DOHH2 (cell line): ENCODE measurements around the gene CDH26.

Experiments
- H3F3A ChIP-seq: fragments of 200-600 bp; sonication (generic), shearing (Covaris generic); 2 replicates; pipeline ENCODE4 v1.6.0; 2016; ENCODE audit warnings: antibody characterized with exemption, mild to moderate bottlenecking; ENCODE audit not compliant: control insufficient read depth, insufficient read depth
- H3K27ac ChIP-seq: fragments of 200-600 bp; sonication (generic); 2 replicates; pipeline ENCODE4 v1.5.1; 2014; ENCODE audit warnings: low read depth, mild to moderate bottlenecking, low read length, moderate library complexity
- H3K27me3 ChIP-seq: fragments of 200-600 bp; sonication (generic); 2 replicates; pipeline ENCODE4 v1.6.1; 2014; ENCODE audit warnings: mild to moderate bottlenecking, low read length, mixed read lengths; ENCODE audit not compliant: control insufficient read depth
- H3K36me3 ChIP-seq: fragments of 200-600 bp; sonication (generic); 2 replicates; pipeline ENCODE4 v1.6.1; 2014; ENCODE audit warnings: mild to moderate bottlenecking, low read length, moderate library complexity, mixed read lengths; ENCODE audit not compliant: control insufficient read depth
- H3K4me1 ChIP-seq: fragments of 200-600 bp; sonication (generic); 2 replicates; pipeline ENCODE4 v1.6.1; 2014; ENCODE audit warnings: mild to moderate bottlenecking, low read length, mixed read lengths; ENCODE audit not compliant: control insufficient read depth
- H3K4me2 ChIP-seq: fragments of 200-600 bp; sonication (generic); 2 replicates; pipeline ENCODE4 v1.6.0; 2014; ENCODE audit warnings: mild to moderate bottlenecking, low read length, moderate library complexity
- H3K4me3 ChIP-seq: fragments of 200-600 bp; sonication (generic); 2 replicates; pipeline ENCODE4 v1.5.1; 2014; ENCODE audit warnings: mild to moderate bottlenecking, low read length, mixed read lengths
- H3K79me2 ChIP-seq: fragments of 200-600 bp; sonication (generic); 2 replicates; pipeline ENCODE4 v1.6.1; 2014; ENCODE audit warnings: mild to moderate bottlenecking, low read length, mixed read lengths; ENCODE audit not compliant: control insufficient read depth
- H3K9me2 ChIP-seq: fragments of 200-600 bp; sonication (generic); replicated peaks from 2 replicates; pipeline ENCODE4 v1.6.1; 2014; ENCODE audit warnings: mild to moderate bottlenecking, low read length, mixed read lengths; ENCODE audit not compliant: control insufficient read depth
- H3K9me3 ChIP-seq: fragments of 200-600 bp; sonication (generic); 2 replicates; pipeline ENCODE4 v1.6.1; 2014; ENCODE audit warnings: antibody characterized with exemption, low read length, mixed read lengths; ENCODE audit not compliant: control insufficient read depth, insufficient read depth
- H4K20me1 ChIP-seq: fragments of 200-600 bp; sonication (generic); 2 replicates; pipeline ENCODE4 v1.6.0; 2014; ENCODE audit warnings: low read depth, mild to moderate bottlenecking, antibody characterized with exemption, low read length, moderate library complexity; ENCODE audit not compliant: control insufficient read depth, insufficient read depth
- EZH2phosphoT487 ChIP-seq: fragments of 200-600 bp; sonication (generic); IDR thresholded peaks from 2 replicates; pipeline ENCODE4 v1.6.1; 2017; ENCODE audit warnings: borderline replicate concordance, mild to moderate bottlenecking, antibody characterized with exemption, low read length, moderate library complexity, mixed read lengths
- TF ChIP-seq, protein P1 (sequence below): fragments of 200-600 bp; sonication (generic); IDR thresholded peaks from one replicate; pipeline ENCODE4 v1.5.1; 2014; ENCODE audit warnings: antibody characterized with exemption, mild to moderate bottlenecking, low read depth, low read length; ENCODE audit not compliant: poor library complexity, severe bottlenecking

The CDH26 gene

GRCh38 chr20:59958626-59959025 is 403 bp downstream of the CDH26 start:
- H3K36me3 ChIP-seq, result no peaks in the 10 kb centered on the region
- no peaks in the 10 kb centered on the region for H3K79me2 ChIP-seq
- H4K20me1 ChIP-seq, result no peaks in the 10 kb centered on the region
- H3K9me3 ChIP-seq, result no peaks in the 10 kb centered on the region
- H3F3A ChIP-seq, result no peaks in the 10 kb centered on the region
- H3K27ac ChIP-seq, result no peak overlapping the region
- H3K9me2 ChIP-seq, result no peaks in the 10 kb centered on the region
- 0 out of 2 replicates have a peak, but pooled peaks cover 5% of the 10 kb centered on the region for H3K27me3 ChIP-seq
- H3K4me3 ChIP-seq, result no peak overlapping the region
- no peaks in the 10 kb centered on the region for H3K4me1 ChIP-seq
- H3K4me2 ChIP-seq, result no peak overlapping the region
- TF ChIP-seq EZH2phosphoT487, result no peak
- TF ChIP-seq, protein P1, sequence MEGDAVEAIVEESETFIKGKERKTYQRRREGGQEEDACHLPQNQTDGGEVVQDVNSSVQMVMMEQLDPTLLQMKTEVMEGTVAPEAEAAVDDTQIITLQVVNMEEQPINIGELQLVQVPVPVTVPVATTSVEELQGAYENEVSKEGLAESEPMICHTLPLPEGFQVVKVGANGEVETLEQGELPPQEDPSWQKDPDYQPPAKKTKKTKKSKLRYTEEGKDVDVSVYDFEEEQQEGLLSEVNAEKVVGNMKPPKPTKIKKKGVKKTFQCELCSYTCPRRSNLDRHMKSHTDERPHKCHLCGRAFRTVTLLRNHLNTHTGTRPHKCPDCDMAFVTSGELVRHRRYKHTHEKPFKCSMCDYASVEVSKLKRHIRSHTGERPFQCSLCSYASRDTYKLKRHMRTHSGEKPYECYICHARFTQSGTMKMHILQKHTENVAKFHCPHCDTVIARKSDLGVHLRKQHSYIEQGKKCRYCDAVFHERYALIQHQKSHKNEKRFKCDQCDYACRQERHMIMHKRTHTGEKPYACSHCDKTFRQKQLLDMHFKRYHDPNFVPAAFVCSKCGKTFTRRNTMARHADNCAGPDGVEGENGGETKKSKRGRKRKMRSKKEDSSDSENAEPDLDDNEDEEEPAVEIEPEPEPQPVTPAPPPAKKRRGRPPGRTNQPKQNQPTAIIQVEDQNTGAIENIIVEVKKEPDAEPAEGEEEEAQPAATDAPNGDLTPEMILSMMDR, result no peak

DNA sequence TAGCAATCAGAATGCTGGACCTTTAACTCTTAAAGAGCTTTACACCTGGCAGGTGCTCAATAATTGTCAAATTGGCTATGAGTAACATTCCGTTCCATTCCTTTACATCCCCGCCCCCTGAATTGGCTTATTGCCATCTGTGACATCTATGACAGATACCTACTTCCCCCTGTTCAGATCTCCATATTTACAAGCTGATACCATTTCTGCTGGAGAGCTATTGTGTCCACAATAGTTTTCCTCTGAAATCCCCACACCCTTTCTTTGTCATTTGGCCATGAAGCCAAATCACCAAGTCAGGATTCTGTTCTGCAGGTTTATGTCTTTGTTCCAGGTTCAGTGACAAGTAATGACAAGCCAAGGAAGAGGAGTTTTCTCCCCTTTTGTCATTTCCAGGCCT is 3.2 kb downstream of the CDH26 start:
- no peak overlapping the region for H3K4me3 ChIP-seq
- no peak overlapping the region for H3K27ac ChIP-seq
- H3F3A ChIP-seq, result no peaks in the 10 kb centered on the region
- no peaks in the 10 kb centered on the region for H3K4me1 ChIP-seq
- H3K79me2 ChIP-seq, result no peaks in the 10 kb centered on the region
- H3K4me2 ChIP-seq, result no peak overlapping the region
- no peaks in the 10 kb centered on the region for H3K36me3 ChIP-seq
- no peak for TF ChIP-seq EZH2phosphoT487
- TF ChIP-seq, protein P1, result no peak
- H3K27me3 ChIP-seq, result 0 out of 2 replicates have a peak, but pooled peaks cover 5% of the 10 kb centered on the region
- H4K20me1 ChIP-seq, result no peaks in the 10 kb centered on the region
- H3K9me2 ChIP-seq, result no peaks in the 10 kb centered on the region
- no peaks in the 10 kb centered on the region for H3K9me3 ChIP-seq

- Histone ChIP-seq H3K27ac (no peak overlapping the region), H3K36me3 (no peaks in the 10 kb centered on the region), H3K4me1 (no peaks in the 10 kb centered on the region), H3K79me2 (no peaks in the 10 kb centered on the region), H4K20me1 (no peaks in the 10 kb centered on the region), H3K4me3 (no peak overlapping the region), H3K9me2 (no peaks in the 10 kb centered on the region), H3K4me2 (no peak overlapping the region), H3K9me3 (no peaks in the 10 kb centered on the region), H3K27me3 (0 out of 2 replicates have a peak, but pooled peaks cover 5% of the 10 kb centered on the region), H3F3A (no peaks in the 10 kb centered on the region)
- TF ChIP-seq, protein P1, result no peak
- TF ChIP-seq EZH2phosphoT487, result no peak
These were observed 3.9 kb downstream of the CDH26 start for GRCh38 chr20:59962155-59962554.

DNA sequence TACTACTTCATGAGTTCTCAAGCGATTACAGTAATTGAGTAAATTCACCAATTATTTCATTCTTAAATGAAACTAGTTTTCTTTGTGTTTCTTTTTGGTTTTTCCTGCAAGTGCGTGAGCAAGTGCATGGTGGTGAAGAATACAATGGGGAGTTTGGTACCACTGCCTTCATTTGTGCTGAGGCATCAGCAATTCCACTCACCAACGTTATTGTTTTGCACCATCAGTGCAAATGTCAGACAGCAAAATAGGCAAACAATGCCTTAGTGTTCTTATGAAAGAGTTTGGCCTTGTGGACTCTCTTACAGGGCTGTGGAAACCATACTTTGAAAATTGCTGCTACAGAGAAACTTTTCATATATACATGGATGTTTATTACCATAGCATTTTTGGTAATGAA is 8.2 kb downstream of the CDH26 start:
- H3K27me3 ChIP-seq, result 0 out of 2 replicates have a peak, but pooled peaks cover 2% of the 10 kb centered on the region
- no peaks in the 10 kb centered on the region for H3K4me1 ChIP-seq

More for the DNA sequence above, 8.2 kb downstream of the CDH26 start:
- Histone ChIP-seq H3K4me2 (no peak overlapping the region), H3K36me3 (no peaks in the 10 kb centered on the region), H3F3A (no peaks in the 10 kb centered on the region), H3K79me2 (no peaks in the 10 kb centered on the region), H3K27ac (no peak overlapping the region), H3K9me2 (no peaks in the 10 kb centered on the region), H3K9me3 (no peaks in the 10 kb centered on the region), H4K20me1 (no peaks in the 10 kb centered on the region), H3K4me3 (no peak overlapping the region)
- TF ChIP-seq EZH2phosphoT487, result no peak
- TF ChIP-seq, protein P1, result no peak
